ENCODE data around the gene RDM1.

GRCh38 chr17:35965272-35965671, 34.7 kb upstream of the RDM1 start:
- TF ChIP-seq SIN3A (IDR thresholded peaks at IDR 0.05; ENCODE audit: borderline replicate concordance, insufficient read depth, low read depth, low read length) (no peak), CTCF (IDR thresholded peaks at IDR 0.05) (no peak), POLR2AphosphoS5 (IDR thresholded peaks at IDR 0.05; ENCODE audit: low read depth, low read length) (no peak)
- TF ChIP-seq, protein P1, sequence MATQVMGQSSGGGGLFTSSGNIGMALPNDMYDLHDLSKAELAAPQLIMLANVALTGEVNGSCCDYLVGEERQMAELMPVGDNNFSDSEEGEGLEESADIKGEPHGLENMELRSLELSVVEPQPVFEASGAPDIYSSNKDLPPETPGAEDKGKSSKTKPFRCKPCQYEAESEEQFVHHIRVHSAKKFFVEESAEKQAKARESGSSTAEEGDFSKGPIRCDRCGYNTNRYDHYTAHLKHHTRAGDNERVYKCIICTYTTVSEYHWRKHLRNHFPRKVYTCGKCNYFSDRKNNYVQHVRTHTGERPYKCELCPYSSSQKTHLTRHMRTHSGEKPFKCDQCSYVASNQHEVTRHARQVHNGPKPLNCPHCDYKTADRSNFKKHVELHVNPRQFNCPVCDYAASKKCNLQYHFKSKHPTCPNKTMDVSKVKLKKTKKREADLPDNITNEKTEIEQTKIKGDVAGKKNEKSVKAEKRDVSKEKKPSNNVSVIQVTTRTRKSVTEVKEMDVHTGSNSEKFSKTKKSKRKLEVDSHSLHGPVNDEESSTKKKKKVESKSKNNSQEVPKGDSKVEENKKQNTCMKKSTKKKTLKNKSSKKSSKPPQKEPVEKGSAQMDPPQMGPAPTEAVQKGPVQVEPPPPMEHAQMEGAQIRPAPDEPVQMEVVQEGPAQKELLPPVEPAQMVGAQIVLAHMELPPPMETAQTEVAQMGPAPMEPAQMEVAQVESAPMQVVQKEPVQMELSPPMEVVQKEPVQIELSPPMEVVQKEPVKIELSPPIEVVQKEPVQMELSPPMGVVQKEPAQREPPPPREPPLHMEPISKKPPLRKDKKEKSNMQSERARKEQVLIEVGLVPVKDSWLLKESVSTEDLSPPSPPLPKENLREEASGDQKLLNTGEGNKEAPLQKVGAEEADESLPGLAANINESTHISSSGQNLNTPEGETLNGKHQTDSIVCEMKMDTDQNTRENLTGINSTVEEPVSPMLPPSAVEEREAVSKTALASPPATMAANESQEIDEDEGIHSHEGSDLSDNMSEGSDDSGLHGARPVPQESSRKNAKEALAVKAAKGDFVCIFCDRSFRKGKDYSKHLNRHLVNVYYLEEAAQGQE (IDR thresholded peaks at IDR 0.05; ENCODE audit: insufficient read depth in 1 of 2, low read depth in 2 of 2, low read length in 1 of 2), result no peak
